Bone marrow (tissue), 2 donors: ENCODE measurements around the gene PTPN3.

Experiments used
- DNase-seq, 2 donors: peaks; one replicate each; lab custom pipeline; 2025; lab: John Stamatoyannopoulos, UW

PTPN3 gene

GRCh38 chr9:109454041-109454440, 44.1 kb downstream of the PTPN3 start:
- no peak for DNase-seq

- DNase-seq = no peak
Measured at GRCh38 chr9:109453210-109453842, 44.8 kb downstream of the PTPN3 start.

- DNase-seq = no peak
Measured at GRCh38 chr9:109452761-109453160, 45.3 kb downstream of the PTPN3 start.

GRCh38 chr9:109451311-109452025, 46.6 kb downstream of the PTPN3 start:
- no peak for DNase-seq

GRCh38 chr9:109450346-109450745, 47.8 kb downstream of the PTPN3 start:
- DNase-seq = no peak

GRCh38 chr9:109449036-109449798, 48.9 kb downstream of the PTPN3 start:
- DNase-seq = no peak

GRCh38 chr9:109448223-109448622, 49.9 kb downstream of the PTPN3 start:
- no peak for DNase-seq

GRCh38 chr9:109447329-109448076, 50.6 kb downstream of the PTPN3 start:
- DNase-seq = no peak

- no peak for DNase-seq
Measured at GRCh38 chr9:109444771-109445320, 53.3 kb downstream of the PTPN3 start.

GRCh38 chr9:109442716-109443115, 55.4 kb downstream of the PTPN3 start:
- no peak for DNase-seq

- DNase-seq = no peak
Measured at GRCh38 chr9:109441296-109441695, 56.8 kb downstream of the PTPN3 start.

- peak in 1 of 2 donors; percentile 43 for DNase-seq
Measured at GRCh38 chr9:109440797-109441287, 57.3 kb downstream of the PTPN3 start.

GRCh38 chr9:109440117-109440515, 58.0 kb downstream of the PTPN3 start:
- no peak for DNase-seq

- DNase-seq = no peak
Measured at GRCh38 chr9:109439378-109440116, 58.6 kb downstream of the PTPN3 start.

- no peak for DNase-seq
Measured at GRCh38 chr9:109437286-109437685, 60.8 kb downstream of the PTPN3 start.

- no peak for DNase-seq
Measured at GRCh38 chr9:109436071-109436470, 62.0 kb downstream of the PTPN3 start.

GRCh38 chr9:109433476-109433875, 64.6 kb downstream of the PTPN3 start:
- no peak for DNase-seq

GRCh38 chr9:109430231-109430630, 67.9 kb downstream of the PTPN3 start:
- DNase-seq = no peak

- no peak for DNase-seq
Measured at GRCh38 chr9:109428854-109429253, 69.3 kb downstream of the PTPN3 start.

- DNase-seq = no peak
Measured at GRCh38 chr9:109427886-109428285, 70.2 kb downstream of the PTPN3 start.
